ENCODE data around the gene MTA3.
A peak's percentile ranks its signal among the peaks of the same experiment; 100 is the strongest.

The MTA3 gene

GRCh38 chr2:42786561-42787345 lies 218.3 kb downstream of the MTA3 start:
- H3K4me3 Mint-ChIP-seq: no peak overlapping the region
- no peak for ATAC-seq (replicated peaks)
- peaks cover 18 to 24% of the 10 kb centered on the region in 2 donors for H3K4me1 Mint-ChIP-seq
- H3K36me3 Mint-ChIP-seq: peaks cover 24 to 26% of the 10 kb centered on the region in 2 donors
- H3K27me3 Mint-ChIP-seq: no peaks in the 10 kb centered on the region
- no peak for DNase-seq
- H3K9me3 Mint-ChIP-seq: peaks cover 0 to 2% of the 10 kb centered on the region in 2 donors
- no peak overlapping the region for H3K27ac Mint-ChIP-seq

DNA sequence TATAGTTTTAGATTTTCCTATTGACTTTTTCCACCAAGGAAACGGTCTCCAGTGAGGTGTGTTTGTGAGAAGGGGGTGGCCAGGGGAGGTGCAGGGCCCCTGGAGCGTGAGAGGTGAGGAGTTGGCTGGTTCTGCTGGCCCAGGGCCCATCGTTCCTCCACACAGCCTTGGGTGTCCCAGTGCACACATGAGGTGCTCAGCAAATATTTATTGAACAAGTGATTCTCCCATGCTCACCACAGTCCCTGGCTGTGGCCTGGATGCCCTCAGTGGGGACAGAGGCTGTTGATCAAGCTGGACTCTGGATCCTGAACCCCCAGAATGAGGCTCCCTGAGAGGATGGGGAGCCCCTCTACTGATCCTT lies 219.0 kb downstream of the MTA3 start:
- Mint-ChIP-seq H3K4me3 (no peak overlapping the region), H3K27me3 (no peaks in the 10 kb centered on the region), H3K27ac (no peak overlapping the region), H3K4me1 (peaks cover 22 to 30% of the 10 kb centered on the region in 2 donors), H3K36me3 (peaks cover 17 to 24% of the 10 kb centered on the region in 2 donors), H3K9me3 (no peaks in the 10 kb centered on the region)
- DNase-seq (no peak), ATAC-seq (replicated peaks) (no peak)

GRCh38 chr2:42787788-42788477 lies 219.5 kb downstream of the MTA3 start:
- Mint-ChIP-seq H3K9me3 (no peaks in the 10 kb centered on the region), H3K27me3 (no peaks in the 10 kb centered on the region), H3K27ac (no peak overlapping the region), H3K4me3 (no peak overlapping the region), H3K36me3 (peaks cover 12 to 20% of the 10 kb centered on the region in 2 donors), H3K4me1 (peaks cover 22 to 32% of the 10 kb centered on the region in 2 donors)
- no peak for DNase-seq
- peak in 1 of 2 donors; percentile 14 for ATAC-seq (replicated peaks)

DNA sequence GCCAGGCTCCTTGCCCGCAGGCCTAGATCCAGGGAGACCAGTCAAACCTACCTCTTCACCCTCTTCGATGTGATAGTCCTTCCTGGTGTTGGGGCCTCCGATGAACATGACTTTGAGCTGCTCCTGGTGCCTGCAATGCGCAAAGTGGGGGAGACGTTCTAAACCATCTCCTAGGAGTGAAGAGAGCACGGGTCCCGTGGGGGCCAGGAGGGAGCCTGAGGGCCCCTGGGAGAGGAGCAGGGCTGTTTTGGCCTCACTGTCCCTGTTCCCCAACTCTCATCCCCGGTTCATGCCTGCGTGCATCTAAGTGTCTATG lies 220.0 kb downstream of the MTA3 start:
- Mint-ChIP-seq H3K36me3 (peaks cover 7 to 15% of the 10 kb centered on the region in 2 donors), H3K9me3 (no peaks in the 10 kb centered on the region)
- ATAC-seq (replicated peaks): no peak

GRCh38 chr2:42788882-42789281 lies 220.4 kb downstream of the MTA3 start:
- Mint-ChIP-seq H3K4me3 (no peak overlapping the region), H3K27me3 (no peaks in the 10 kb centered on the region), H3K27ac (no peak overlapping the region), H3K9me3 (no peaks in the 10 kb centered on the region), H3K4me1 (peaks cover 27 to 41% of the 10 kb centered on the region in 2 donors), H3K36me3 (peaks cover 7 to 17% of the 10 kb centered on the region in 2 donors)
- DNase-seq (no peak), ATAC-seq (replicated peaks) (no peak)

More for the DNA sequence above, 220.0 kb downstream of the MTA3 start:
- DNase-seq: no peak
- no peaks in the 10 kb centered on the region for H3K27me3 Mint-ChIP-seq
- H3K4me3 Mint-ChIP-seq: no peak overlapping the region
- H3K4me1 Mint-ChIP-seq: peaks cover 25 to 37% of the 10 kb centered on the region in 2 donors
- H3K27ac Mint-ChIP-seq: no peak overlapping the region

DNA sequence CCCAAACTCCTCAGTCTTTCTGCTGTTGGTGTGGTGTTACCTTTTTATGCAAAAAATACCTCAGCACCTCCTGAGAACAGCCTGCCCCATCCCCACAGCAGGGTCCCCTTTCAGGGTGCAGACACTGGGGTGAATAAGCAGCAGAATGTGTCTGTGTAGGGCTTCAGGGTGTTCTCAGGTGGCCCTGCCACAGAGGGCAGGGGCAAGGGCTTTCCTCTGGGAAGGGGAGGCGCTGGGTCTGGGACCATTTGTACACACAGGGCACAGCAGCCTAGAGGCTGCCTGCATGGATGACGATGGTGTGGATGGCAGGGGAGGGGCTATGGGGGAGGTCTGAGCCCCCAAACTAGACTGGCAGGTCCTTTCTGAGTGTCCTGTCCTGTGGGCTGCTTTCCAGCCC lies 221.3 kb downstream of the MTA3 start:
- H3K4me1 Mint-ChIP-seq: peaks cover 32 to 50% of the 10 kb centered on the region in 2 donors
- H3K9me3 Mint-ChIP-seq: no peaks in the 10 kb centered on the region
- H3K4me3 Mint-ChIP-seq: no peak overlapping the region
- H3K27me3 Mint-ChIP-seq: no peaks in the 10 kb centered on the region
- no peak for ATAC-seq (replicated peaks)
- no peak for DNase-seq
- H3K36me3 Mint-ChIP-seq: peaks cover 10 to 18% of the 10 kb centered on the region in 2 donors
- no peak overlapping the region for H3K27ac Mint-ChIP-seq

- Mint-ChIP-seq H3K27ac (peak overlapping the region; percentile 94), H3K4me3 (peak overlapping the region; percentile 88 to 90), H3K9me3 (no peaks in the 10 kb centered on the region), H3K36me3 (peaks cover 18 to 21% of the 10 kb centered on the region in 2 donors), H3K27me3 (no peaks in the 10 kb centered on the region), H3K4me1 (peaks cover 41 to 67% of the 10 kb centered on the region in 2 donors)
- no peak for DNase-seq
- no peak for ATAC-seq (replicated peaks)
Measured at GRCh38 chr2:42791606-42792005, 223.2 kb downstream of the MTA3 start.

GRCh38 chr2:42792087-42792582 lies 223.7 kb downstream of the MTA3 start:
- Mint-ChIP-seq H3K4me3 (peak overlapping the region; percentile 88 to 90), H3K27me3 (no peaks in the 10 kb centered on the region), H3K27ac (peak overlapping the region; percentile 94), H3K4me1 (peaks cover 42 to 70% of the 10 kb centered on the region in 2 donors), H3K9me3 (no peaks in the 10 kb centered on the region), H3K36me3 (peaks cover 15 to 20% of the 10 kb centered on the region in 2 donors)
- ATAC-seq (replicated peaks) (peak; percentile 65 to 67), DNase-seq (no peak)

DNA sequence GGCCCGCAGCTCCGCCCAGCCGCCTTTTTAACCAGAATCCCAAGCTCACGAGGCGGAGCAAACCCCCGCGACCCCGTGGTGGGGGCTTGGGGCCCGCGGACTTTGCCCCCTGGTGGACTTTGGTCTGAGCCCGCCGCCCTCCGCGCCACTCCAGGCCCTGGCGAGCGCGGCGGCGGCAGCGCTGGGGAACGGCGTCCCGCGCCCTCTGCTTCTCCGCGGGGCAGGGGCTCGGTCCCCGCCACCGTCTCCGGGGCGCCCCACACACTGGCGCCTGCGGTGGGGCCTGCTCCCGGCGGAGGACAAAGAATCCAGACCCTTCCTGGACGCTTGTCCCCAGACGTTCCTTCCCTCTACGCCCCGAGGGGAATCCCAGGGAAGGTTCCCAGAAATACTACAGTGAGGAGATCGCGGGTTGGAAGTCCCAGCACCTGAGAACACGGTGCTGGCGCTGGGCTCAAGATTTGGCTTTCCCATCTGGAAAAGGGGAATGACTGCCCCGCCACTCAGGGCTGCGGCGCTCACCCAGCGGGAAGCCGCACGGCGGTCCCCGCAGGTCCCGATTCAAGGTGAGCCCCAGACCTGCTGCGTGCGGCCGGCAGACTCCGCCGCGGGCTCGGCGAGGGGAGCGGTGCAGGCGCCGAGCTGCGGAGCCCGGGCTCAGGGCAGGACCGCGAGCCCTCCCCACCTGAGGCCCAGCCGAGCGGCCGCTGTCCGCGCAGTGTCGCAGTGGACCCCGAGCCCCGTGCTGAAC lies 224.3 kb downstream of the MTA3 start, which contains the start of gene HAAO:
TSS of gene HAAO (minus strand) at position 1 of the 751 bp plus-strand sequence. CDS start 47 bp downstream, outside the sequence.
- ATAC-seq (replicated peaks) (peak; percentile 62 to 64), DNase-seq (peak; percentile 39)
- Mint-ChIP-seq H3K27me3 (no peaks in the 10 kb centered on the region), H3K9me3 (no peaks in the 10 kb centered on the region), H3K27ac (peak within 1 kb of the TSS; percentile 94), H3K4me3 (peak within 1 kb of the TSS; percentile 88 to 90), H3K36me3 (peaks cover 15 to 20% of the 10 kb centered on the region in 2 donors), H3K4me1 (peaks cover 42 to 67% of the 10 kb centered on the region in 2 donors)

DNA sequence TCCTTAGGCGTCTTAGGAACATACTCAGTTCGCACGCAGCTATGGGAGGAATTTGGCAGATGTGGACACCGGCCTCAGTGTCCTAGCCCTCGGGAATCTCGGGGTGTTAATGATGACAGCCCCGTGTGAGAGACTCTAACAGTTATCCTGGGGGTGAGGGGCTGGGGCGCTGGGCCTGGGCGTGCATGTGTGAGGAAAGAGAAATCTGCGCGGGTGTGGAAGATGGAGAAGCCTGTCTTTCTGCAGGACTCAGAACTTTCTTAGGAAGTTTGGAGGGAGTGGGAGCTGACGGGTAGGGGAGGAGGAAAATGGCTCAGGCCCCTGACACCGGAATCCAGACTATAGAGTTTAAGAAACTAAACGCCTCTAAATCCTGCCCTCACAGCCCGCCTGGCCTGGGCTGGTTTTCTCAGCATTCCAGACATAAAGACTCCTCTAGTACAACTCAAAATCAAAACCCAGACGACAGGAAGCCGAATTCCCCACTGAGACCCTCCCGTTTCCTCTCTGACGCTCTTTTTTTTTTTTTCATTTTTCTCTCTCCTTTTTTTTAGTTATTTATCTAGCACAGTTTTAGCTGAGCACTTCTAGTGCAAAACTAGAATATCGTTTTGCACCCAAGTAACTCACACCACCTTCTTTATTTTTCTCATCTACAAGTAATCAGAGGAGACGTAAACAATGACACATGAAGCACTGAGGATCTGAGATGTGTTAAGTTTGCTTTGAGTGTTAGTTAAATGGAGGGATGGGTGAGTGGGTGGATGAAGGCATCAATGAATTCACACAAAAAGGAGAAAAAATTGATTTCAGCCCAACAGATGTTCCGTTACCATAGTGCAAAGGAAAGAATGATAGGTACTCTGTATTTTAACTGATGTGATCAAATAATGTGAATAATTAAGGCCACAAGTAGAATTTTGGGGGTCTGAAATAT lies 225.2 kb downstream of the MTA3 start:
- ATAC-seq (replicated peaks) (peak in 1 of 2 donors; percentile 1), DNase-seq (no peak)
- peaks cover 15 to 23% of the 10 kb centered on the region in 2 donors for H3K36me3 Mint-ChIP-seq
- peaks cover 35 to 59% of the 10 kb centered on the region in 2 donors for H3K4me1 Mint-ChIP-seq
- H3K27ac Mint-ChIP-seq: peak overlapping the region; percentile 2
- H3K9me3 Mint-ChIP-seq: no peaks in the 10 kb centered on the region
- H3K4me3 Mint-ChIP-seq: peak overlapping the region; percentile 88 to 90
- no peaks in the 10 kb centered on the region for H3K27me3 Mint-ChIP-seq

GRCh38 chr2:42794271-42795046 lies 226.0 kb downstream of the MTA3 start:
- peak overlapping the region; percentile 42 for H3K4me3 Mint-ChIP-seq
- peaks cover 34 to 56% of the 10 kb centered on the region in 2 donors for H3K4me1 Mint-ChIP-seq

DNA sequence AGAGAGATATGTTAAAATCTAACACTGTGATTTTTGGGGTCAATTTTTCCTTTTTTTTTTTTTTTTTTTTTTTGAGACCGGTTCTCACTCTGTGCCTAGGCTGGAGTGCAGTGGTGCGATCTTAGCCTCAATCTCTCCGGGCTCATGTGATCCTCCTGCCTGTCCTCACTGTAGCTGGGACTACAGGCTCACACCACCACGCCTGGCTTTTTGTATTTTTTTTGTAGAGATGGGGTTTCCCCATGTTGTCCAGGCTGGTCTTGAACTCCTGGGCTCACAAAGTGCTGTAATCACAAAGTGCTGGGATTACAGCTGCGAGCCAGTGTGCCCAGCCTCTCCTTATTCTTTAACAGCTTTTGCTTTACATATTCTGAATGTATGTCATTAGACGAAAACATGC lies 226.8 kb downstream of the MTA3 start:
- Mint-ChIP-seq H3K4me3 (no peak overlapping the region), H3K27ac (peak overlapping the region; percentile 81), H3K36me3 (peaks cover 11 to 19% of the 10 kb centered on the region in 2 donors), H3K9me3 (no peaks in the 10 kb centered on the region), H3K4me1 (peaks cover 34 to 56% of the 10 kb centered on the region in 2 donors), H3K27me3 (no peaks in the 10 kb centered on the region)
- no peak for DNase-seq
- ATAC-seq (replicated peaks): no peak

More at GRCh38 chr2:42794271-42795046, 226.0 kb downstream of the MTA3 start:
- H3K27ac Mint-ChIP-seq: no peak overlapping the region
- no peak for ATAC-seq (replicated peaks)
- H3K27me3 Mint-ChIP-seq: no peaks in the 10 kb centered on the region
- H3K9me3 Mint-ChIP-seq: no peaks in the 10 kb centered on the region
- no peak for DNase-seq
- H3K36me3 Mint-ChIP-seq: peaks cover 15 to 21% of the 10 kb centered on the region in 2 donors
